ENCODE data around the gene STX19. TPM values are rescaled to one million over a fixed set of nuclear protein-coding genes. Genes with fewer than 3 reads are reported as not detected.

The STX19 gene
- total and polyA plus RNA-seq, 2 of the 13 experiments (the other 11 are each of a cell fraction or from before 2014, with no cell fraction given), result not detected

DNA sequence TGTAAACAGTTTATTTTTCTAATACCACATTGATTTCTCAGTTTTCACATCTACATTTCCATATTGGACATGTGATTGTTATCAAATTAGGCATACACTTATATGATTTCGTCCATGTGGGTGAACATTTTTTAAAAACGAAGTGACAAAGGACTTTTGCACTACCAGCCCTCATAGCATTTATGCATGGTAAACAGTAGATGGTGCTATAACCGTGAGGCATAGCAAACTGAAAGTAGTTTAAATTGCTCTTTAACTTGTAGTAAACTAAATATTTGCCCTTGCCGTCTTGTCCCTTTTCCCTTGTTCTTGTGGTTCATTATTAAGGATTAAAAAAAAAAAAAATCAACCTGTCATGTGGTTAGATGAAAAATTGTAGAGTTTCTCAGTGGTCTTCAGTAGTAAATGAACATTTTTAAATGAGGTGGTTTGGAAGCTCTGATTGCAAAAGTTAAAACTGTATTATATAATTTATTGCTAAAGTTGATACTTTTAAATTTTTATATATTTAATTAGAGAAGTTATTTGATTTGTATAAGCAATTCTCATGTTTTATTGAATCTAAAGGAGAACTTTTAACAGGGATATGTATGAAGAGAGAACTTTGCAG is 24.0 kb downstream of the STX19 start (continued):
- TF ChIP-seq ZNF24 (IDR thresholded peaks at IDR 0.05) (0 out of 2 replicates have a peak, but pooled peaks have one; percentile 32), ZFP1 (CRISPR knock-in tag; IDR thresholded peaks at IDR 0.05) (no peak), SRSF4 (IDR thresholded peaks at IDR 0.05; ENCODE audit: low read depth, low read length, poor library complexity, severe bottlenecking) (no peak), STAG1 (CRISPR knock-in tag; IDR thresholded peaks at IDR 0.05) (peak; percentile 71), ZNF333 (CRISPR knock-in tag; IDR thresholded peaks at IDR 0.05; ENCODE audit: borderline replicate concordance) (no peak), FOXJ3 (CRISPR knock-in tag; IDR thresholded peaks at IDR 0.05; ENCODE audit: borderline replicate concordance) (no peak), SIN3A (IDR thresholded peaks at IDR 0.05; ENCODE audit: borderline replicate concordance, low read depth, low read length) (no peak), NONO (IDR thresholded peaks at IDR 0.05) (no peak), NONO (CRISPR knock-in tag; conservative IDR thresholded peaks at IDR 0.05) (no peak), CBX2 (IDR thresholded peaks at IDR 0.05; ENCODE audit: low read depth, low read length) (no peak), CBX2 (CRISPR knock-in tag; IDR thresholded peaks at IDR 0.05; ENCODE audit: low read depth) (no peak), SOX6 (IDR thresholded peaks at IDR 0.05) (no peak), SOX6 (CRISPR knock-in tag; IDR thresholded peaks at IDR 0.05) (no peak), TBP (CRISPR knock-in tag; IDR thresholded peaks at IDR 0.05) (no peak), ZNF180 (CRISPR knock-in tag; IDR thresholded peaks at IDR 0.05; ENCODE audit: borderline replicate concordance, low read depth) (no peak), ZNF12 (CRISPR knock-in tag; IDR thresholded peaks at IDR 0.05) (no peak), RORA (CRISPR knock-in tag; IDR thresholded peaks at IDR 0.05) (no peak), ZNF792 (CRISPR knock-in tag; IDR thresholded peaks at IDR 0.05) (no peak), ZNF383 (CRISPR knock-in tag; IDR thresholded peaks at IDR 0.05; ENCODE audit: borderline replicate concordance) (no peak), PAWR (CRISPR knock-in tag; IDR thresholded peaks at IDR 0.05; ENCODE audit: borderline replicate concordance) (no peak)
- TF ChIP-seq, protein P1, sequence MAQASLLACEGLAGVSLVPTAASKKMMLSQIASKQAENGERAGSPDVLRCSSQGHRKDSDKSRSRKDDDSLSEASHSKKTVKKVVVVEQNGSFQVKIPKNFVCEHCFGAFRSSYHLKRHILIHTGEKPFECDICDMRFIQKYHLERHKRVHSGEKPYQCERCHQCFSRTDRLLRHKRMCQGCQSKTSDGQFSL (CRISPR knock-in tag; IDR thresholded peaks at IDR 0.05), result no peak
- TF ChIP-seq, protein P2, sequence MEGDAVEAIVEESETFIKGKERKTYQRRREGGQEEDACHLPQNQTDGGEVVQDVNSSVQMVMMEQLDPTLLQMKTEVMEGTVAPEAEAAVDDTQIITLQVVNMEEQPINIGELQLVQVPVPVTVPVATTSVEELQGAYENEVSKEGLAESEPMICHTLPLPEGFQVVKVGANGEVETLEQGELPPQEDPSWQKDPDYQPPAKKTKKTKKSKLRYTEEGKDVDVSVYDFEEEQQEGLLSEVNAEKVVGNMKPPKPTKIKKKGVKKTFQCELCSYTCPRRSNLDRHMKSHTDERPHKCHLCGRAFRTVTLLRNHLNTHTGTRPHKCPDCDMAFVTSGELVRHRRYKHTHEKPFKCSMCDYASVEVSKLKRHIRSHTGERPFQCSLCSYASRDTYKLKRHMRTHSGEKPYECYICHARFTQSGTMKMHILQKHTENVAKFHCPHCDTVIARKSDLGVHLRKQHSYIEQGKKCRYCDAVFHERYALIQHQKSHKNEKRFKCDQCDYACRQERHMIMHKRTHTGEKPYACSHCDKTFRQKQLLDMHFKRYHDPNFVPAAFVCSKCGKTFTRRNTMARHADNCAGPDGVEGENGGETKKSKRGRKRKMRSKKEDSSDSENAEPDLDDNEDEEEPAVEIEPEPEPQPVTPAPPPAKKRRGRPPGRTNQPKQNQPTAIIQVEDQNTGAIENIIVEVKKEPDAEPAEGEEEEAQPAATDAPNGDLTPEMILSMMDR (CRISPR knock-in tag; IDR thresholded peaks at IDR 0.05), result peak; percentile 81
- TF ChIP-seq, protein P3, sequence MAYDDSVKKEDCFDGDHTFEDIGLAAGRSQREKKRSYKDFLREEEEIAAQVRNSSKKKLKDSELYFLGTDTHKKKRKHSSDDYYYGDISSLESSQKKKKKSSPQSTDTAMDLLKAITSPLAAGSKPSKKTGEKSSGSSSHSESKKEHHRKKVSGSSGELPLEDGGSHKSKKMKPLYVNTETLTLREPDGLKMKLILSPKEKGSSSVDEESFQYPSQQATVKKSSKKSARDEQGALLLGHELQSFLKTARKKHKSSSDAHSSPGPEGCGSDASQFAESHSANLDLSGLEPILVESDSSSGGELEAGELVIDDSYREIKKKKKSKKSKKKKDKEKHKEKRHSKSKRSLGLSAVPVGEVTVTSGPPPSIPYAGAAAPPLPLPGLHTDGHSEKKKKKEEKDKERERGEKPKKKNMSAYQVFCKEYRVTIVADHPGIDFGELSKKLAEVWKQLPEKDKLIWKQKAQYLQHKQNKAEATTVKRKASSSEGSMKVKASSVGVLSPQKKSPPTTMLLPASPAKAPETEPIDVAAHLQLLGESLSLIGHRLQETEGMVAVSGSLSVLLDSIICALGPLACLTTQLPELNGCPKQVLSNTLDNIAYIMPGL (CRISPR knock-in tag; IDR thresholded peaks at IDR 0.05; ENCODE audit: borderline replicate concordance in 1 of 2, low read depth in 1 of 2), result 0 out of 4 replicates have a peak, but pooled peaks of 1 of the 2 experiments have one; percentile 25
- TF ChIP-seq, protein P4, sequence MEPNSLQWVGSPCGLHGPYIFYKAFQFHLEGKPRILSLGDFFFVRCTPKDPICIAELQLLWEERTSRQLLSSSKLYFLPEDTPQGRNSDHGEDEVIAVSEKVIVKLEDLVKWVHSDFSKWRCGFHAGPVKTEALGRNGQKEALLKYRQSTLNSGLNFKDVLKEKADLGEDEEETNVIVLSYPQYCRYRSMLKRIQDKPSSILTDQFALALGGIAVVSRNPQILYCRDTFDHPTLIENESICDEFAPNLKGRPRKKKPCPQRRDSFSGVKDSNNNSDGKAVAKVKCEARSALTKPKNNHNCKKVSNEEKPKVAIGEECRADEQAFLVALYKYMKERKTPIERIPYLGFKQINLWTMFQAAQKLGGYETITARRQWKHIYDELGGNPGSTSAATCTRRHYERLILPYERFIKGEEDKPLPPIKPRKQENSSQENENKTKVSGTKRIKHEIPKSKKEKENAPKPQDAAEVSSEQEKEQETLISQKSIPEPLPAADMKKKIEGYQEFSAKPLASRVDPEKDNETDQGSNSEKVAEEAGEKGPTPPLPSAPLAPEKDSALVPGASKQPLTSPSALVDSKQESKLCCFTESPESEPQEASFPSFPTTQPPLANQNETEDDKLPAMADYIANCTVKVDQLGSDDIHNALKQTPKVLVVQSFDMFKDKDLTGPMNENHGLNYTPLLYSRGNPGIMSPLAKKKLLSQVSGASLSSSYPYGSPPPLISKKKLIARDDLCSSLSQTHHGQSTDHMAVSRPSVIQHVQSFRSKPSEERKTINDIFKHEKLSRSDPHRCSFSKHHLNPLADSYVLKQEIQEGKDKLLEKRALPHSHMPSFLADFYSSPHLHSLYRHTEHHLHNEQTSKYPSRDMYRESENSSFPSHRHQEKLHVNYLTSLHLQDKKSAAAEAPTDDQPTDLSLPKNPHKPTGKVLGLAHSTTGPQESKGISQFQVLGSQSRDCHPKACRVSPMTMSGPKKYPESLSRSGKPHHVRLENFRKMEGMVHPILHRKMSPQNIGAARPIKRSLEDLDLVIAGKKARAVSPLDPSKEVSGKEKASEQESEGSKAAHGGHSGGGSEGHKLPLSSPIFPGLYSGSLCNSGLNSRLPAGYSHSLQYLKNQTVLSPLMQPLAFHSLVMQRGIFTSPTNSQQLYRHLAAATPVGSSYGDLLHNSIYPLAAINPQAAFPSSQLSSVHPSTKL (CRISPR knock-in tag; IDR thresholded peaks at IDR 0.05), result peak; percentile 15; the same call in 1 of the 2 replicates
